GM21367 (cell line): Measurements from ENCODE around the gene ACE.

Experiments used
- ATAC-seq: cut with Tn5 transposase; IDR thresholded peaks from one replicate; pipeline ENCODE4 v1.9.1; 2021; ENCODE audit not compliant: unreplicated experiment

ACE gene

GRCh38 chr17:63474586-63475460 lies 2.0 kb upstream of the ACE start:
- no peak for ATAC-seq

GRCh38 chr17:63475491-63476412 lies 1.1 kb upstream of the ACE start:
- ATAC-seq = no peak

- no peak for ATAC-seq
Observed at GRCh38 chr17:63476459-63476853, 405 bp upstream of the ACE start.

- ATAC-seq = no peak
Observed at GRCh38 chr17:63477480-63478440, 899 bp downstream of the ACE start.

- ATAC-seq = peak; percentile 69
Observed at GRCh38 chr17:63478814-63479494, 2.1 kb downstream of the ACE start.

- no peak for ATAC-seq
Observed at GRCh38 chr17:63479495-63480184, 2.8 kb downstream of the ACE start.

GRCh38 chr17:63480192-63480784 lies 3.4 kb downstream of the ACE start:
- ATAC-seq = no peak

- no peak for ATAC-seq
Observed at GRCh38 chr17:63480826-63481487, 4.1 kb downstream of the ACE start.

- no peak for ATAC-seq
Observed at GRCh38 chr17:63481488-63481870, 4.6 kb downstream of the ACE start.

GRCh38 chr17:63482509-63482908 lies 5.6 kb downstream of the ACE start:
- ATAC-seq = no peak

- ATAC-seq = no peak
Observed at GRCh38 chr17:63483038-63483437, 6.2 kb downstream of the ACE start.

GRCh38 chr17:63483655-63484575 lies 7.1 kb downstream of the ACE start:
- ATAC-seq = no peak

GRCh38 chr17:63486317-63487013 lies 9.6 kb downstream of the ACE start:
- no peak for ATAC-seq

GRCh38 chr17:63487014-63487339 lies 10.1 kb downstream of the ACE start:
- no peak for ATAC-seq

- no peak for ATAC-seq
Observed at GRCh38 chr17:63488851-63489250, 12.0 kb downstream of the ACE start.

GRCh38 chr17:63489291-63489690 lies 12.4 kb downstream of the ACE start:
- no peak for ATAC-seq

- no peak for ATAC-seq
Observed at GRCh38 chr17:63490329-63490728, 13.5 kb downstream of the ACE start.
